ENCODE results near the gene CDH13. TPM values are rescaled to one million over a fixed set of nuclear protein-coding genes. Genes with fewer than 3 reads are reported as not detected.

The CDH13 gene
- total RNA-seq, 1 donor from 2014 or later = not detected

DNA sequence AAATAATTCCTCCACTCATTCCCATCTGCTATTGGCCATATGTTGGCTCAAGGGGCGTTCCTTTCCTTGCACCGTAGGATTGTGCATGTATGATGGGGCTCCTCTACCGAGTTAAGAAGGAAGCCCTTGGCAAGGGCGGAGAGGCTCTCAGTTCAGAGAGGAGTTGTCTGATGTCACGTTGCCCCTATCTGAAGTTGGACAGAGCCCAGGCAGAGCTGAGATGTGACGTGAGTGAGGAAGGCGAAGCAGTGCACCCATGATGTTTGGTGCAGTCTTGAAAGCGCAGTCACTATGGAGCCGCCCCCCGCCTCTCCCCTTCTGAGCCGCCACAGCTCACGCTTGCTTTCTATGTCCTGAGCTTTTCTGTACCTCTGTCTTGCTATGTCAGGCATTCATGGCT, 40.7 kb downstream of the CDH13 start:
- H3K4me1 Mint-ChIP-seq = no peaks in the 10 kb centered on the region
- H3K27me3 Mint-ChIP-seq = peaks cover 13% of the 10 kb centered on the region
- H3K9me3 Mint-ChIP-seq = peaks cover 7% of the 10 kb centered on the region
- intact Hi-C loops (cut with micrococcal nuclease) = no loop called here
- H3K36me3 Mint-ChIP-seq (ENCODE audit: low read depth) = no peaks in the 10 kb centered on the region
- no peak overlapping the region for H3K4me3 Mint-ChIP-seq
- H3K27ac Mint-ChIP-seq = no peak overlapping the region
- DNase-seq = no peak

DNA sequence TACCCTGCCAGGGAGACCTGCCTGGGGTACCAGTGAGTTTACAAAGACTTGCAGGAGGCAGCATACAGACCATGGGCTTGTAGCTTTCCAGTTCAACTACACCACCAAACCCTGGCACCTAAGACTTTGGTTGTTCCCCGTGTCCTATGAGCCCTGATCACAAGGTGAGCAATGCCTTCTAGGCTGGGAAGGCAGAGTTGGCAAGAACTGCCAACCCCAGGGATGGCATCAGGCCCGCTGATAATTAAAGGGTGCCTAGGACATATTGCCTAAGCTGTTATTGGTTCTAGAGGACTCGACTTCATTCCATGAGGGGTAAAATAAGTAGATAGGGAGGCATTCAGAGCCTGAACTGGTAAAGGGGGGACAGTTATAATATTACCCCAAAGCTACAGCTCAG, 41.3 kb downstream of the CDH13 start:
- H3K4me1 Mint-ChIP-seq = no peaks in the 10 kb centered on the region
- no peak overlapping the region for H3K27ac Mint-ChIP-seq
- H3K27me3 Mint-ChIP-seq = peaks cover 13% of the 10 kb centered on the region
- peaks cover 7% of the 10 kb centered on the region for H3K9me3 Mint-ChIP-seq
- intact Hi-C loops (cut with micrococcal nuclease) = no loop called here
- H3K4me3 Mint-ChIP-seq = no peak overlapping the region
- DNase-seq = no peak
- no peaks in the 10 kb centered on the region for H3K36me3 Mint-ChIP-seq (ENCODE audit: low read depth)

GRCh38 chr16:82671741-82672140, 45.0 kb downstream of the CDH13 start:
- intact Hi-C loops (cut with micrococcal nuclease) = loop anchor here (2.0 kb wide), 1 partner anchor 41 kb away; no protein-coding TSS in a partner anchor
- peak; percentile 75 for DNase-seq
- Mint-ChIP-seq H3K4me3 (no peak overlapping the region), H3K4me1 (no peaks in the 10 kb centered on the region), H3K36me3 (ENCODE audit: low read depth) (no peaks in the 10 kb centered on the region), H3K27ac (no peak overlapping the region), H3K27me3 (peaks cover 16% of the 10 kb centered on the region), H3K9me3 (peaks cover 3% of the 10 kb centered on the region)

GRCh38 chr16:82672676-82673075, 45.9 kb downstream of the CDH13 start:
- H3K4me3 Mint-ChIP-seq = no peak overlapping the region
- no peaks in the 10 kb centered on the region for H3K36me3 Mint-ChIP-seq (ENCODE audit: low read depth)
- no peaks in the 10 kb centered on the region for H3K4me1 Mint-ChIP-seq
- H3K9me3 Mint-ChIP-seq = no peaks in the 10 kb centered on the region
- DNase-seq = no peak
- intact Hi-C loops (cut with micrococcal nuclease) = no loop called here
- H3K27ac Mint-ChIP-seq = no peak overlapping the region
- peaks cover 16% of the 10 kb centered on the region for H3K27me3 Mint-ChIP-seq

DNA sequence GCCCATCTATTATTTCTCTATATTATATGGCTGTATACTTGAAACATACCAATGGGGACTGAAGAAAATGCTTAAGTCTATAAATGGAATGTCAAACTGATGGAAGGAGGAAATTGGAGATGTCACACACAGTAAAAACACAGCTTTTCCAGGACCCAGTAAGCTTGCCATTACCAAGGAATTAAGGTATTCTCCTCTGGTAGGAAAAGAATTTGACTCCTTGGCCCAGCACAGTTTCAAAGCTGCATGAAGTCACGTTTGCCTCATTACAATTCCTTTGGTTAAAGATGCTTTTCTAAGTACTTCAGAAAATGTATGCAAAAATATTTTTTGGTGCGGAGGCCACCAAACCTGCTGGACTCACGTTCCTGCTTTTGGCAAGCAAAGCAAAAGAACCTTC, 48.5 kb downstream of the CDH13 start:
- Mint-ChIP-seq H3K27ac (no peak overlapping the region), H3K27me3 (peaks cover 18% of the 10 kb centered on the region), H3K36me3 (ENCODE audit: low read depth) (no peaks in the 10 kb centered on the region), H3K9me3 (no peaks in the 10 kb centered on the region), H3K4me1 (no peaks in the 10 kb centered on the region), H3K4me3 (no peak overlapping the region)
- no peak for DNase-seq
- intact Hi-C loops (cut with micrococcal nuclease) = no loop called here

DNA sequence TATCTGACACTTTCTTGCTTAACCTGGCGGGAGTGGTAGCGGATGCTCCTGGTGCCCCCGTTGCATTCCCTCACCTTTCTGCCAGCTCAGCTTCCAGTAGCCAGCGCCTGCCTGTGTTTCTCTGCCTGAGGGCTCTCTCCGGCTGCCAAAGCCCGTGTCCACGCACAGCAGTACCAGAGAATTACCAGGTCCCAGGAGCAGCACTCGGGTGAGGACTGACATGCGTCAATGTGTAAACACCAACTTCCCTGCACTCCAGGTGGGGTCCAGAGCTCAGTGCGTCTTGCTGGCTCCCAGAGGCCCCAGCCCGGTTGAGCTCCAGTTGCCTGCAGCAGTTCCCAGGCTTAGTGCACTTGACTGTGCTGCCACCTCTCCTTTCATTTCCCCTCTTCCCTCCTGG, 54.8 kb downstream of the CDH13 start:
- Mint-ChIP-seq H3K4me3 (no peak overlapping the region), H3K4me1 (no peaks in the 10 kb centered on the region), H3K27ac (no peak overlapping the region), H3K27me3 (peaks cover 12% of the 10 kb centered on the region), H3K9me3 (no peaks in the 10 kb centered on the region), H3K36me3 (ENCODE audit: low read depth) (no peaks in the 10 kb centered on the region)
- no peak for DNase-seq
- intact Hi-C loops (cut with micrococcal nuclease) = no loop called here

- intact Hi-C loops (cut with micrococcal nuclease) = no loop called here
- Mint-ChIP-seq H3K4me1 (no peaks in the 10 kb centered on the region), H3K27ac (no peak overlapping the region)
Observed at GRCh38 chr16:82682767-82683166, 56.0 kb downstream of the CDH13 start.

GRCh38 chr16:82684256-82684655, 57.5 kb downstream of the CDH13 start:
- H3K36me3 Mint-ChIP-seq (ENCODE audit: low read depth) = no peaks in the 10 kb centered on the region
- no peak overlapping the region for H3K4me3 Mint-ChIP-seq
- intact Hi-C loops (cut with micrococcal nuclease) = no loop called here
- no peak for DNase-seq
- no peak overlapping the region for H3K27ac Mint-ChIP-seq
- H3K4me1 Mint-ChIP-seq = no peaks in the 10 kb centered on the region
- peaks cover 8% of the 10 kb centered on the region for H3K27me3 Mint-ChIP-seq
- no peaks in the 10 kb centered on the region for H3K9me3 Mint-ChIP-seq

More at GRCh38 chr16:82682767-82683166, 56.0 kb downstream of the CDH13 start:
- H3K36me3 Mint-ChIP-seq (ENCODE audit: low read depth) = no peaks in the 10 kb centered on the region
- no peaks in the 10 kb centered on the region for H3K9me3 Mint-ChIP-seq
- H3K4me3 Mint-ChIP-seq = no peak overlapping the region
- H3K27me3 Mint-ChIP-seq = peaks cover 8% of the 10 kb centered on the region
- DNase-seq = no peak

DNA sequence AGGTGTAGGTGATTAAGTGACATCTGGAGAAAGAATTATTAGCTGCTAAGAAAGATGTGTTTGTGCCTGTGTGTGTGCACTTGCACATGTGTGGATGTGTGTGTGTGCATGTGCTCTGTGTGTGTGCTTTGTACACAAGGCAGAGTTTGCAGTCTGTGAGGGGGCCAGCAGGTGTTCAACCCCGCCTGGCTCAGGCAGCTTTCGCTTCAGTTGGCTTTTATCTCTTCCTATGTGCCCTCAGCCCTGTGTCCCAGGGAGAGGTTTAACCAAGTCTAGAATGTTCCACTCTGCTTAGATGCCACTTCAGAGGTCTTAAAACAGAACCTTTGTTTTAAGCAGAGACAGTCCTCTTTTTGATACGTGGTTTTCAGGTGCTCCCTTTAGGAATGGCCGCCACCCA, 58.8 kb downstream of the CDH13 start:
- no peak overlapping the region for H3K27ac Mint-ChIP-seq

DNA sequence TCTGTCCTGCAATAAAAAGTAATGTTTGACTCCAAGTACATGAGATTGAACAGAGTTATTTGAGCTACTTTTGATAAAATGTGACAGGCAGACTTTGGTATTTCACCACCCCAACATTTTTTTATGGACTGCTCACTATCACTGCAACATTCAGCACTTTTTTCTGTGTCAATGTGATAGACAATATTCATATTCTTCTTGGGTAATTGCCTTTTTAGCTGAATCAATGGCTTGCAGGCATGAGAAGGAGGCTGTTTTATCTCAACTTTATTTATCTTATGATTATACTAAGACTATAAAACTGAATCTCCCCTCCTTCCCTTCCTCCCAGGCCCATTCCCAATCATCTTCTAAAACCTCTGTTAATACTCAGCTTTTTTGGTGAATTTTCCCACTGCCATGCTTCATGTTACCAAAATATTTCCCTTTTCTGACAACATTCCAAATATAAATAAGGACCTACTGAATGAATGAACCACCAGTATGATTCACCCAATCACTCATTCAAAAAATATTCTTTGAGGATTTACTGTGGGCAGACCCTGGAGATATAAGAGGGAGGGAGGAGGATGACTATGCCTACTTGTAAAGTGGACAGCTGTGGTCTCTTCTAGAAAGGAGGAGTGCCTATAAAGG, 67.6 kb downstream of the CDH13 start:
- Mint-ChIP-seq H3K27ac (no peak overlapping the region), H3K27me3 (peaks cover 8% of the 10 kb centered on the region), H3K4me1 (no peaks in the 10 kb centered on the region), H3K36me3 (ENCODE audit: low read depth) (no peaks in the 10 kb centered on the region), H3K9me3 (peaks cover 7% of the 10 kb centered on the region), H3K4me3 (no peak overlapping the region)
- intact Hi-C loops (cut with micrococcal nuclease) = no loop called here
- no peak for DNase-seq

More for the DNA sequence above, 58.8 kb downstream of the CDH13 start:
- Mint-ChIP-seq H3K4me1 (no peaks in the 10 kb centered on the region), H3K36me3 (ENCODE audit: low read depth) (no peaks in the 10 kb centered on the region), H3K4me3 (no peak overlapping the region), H3K9me3 (no peaks in the 10 kb centered on the region), H3K27me3 (peaks cover 8% of the 10 kb centered on the region)
- intact Hi-C loops (cut with micrococcal nuclease) = no loop called here
- no peak for DNase-seq

DNA sequence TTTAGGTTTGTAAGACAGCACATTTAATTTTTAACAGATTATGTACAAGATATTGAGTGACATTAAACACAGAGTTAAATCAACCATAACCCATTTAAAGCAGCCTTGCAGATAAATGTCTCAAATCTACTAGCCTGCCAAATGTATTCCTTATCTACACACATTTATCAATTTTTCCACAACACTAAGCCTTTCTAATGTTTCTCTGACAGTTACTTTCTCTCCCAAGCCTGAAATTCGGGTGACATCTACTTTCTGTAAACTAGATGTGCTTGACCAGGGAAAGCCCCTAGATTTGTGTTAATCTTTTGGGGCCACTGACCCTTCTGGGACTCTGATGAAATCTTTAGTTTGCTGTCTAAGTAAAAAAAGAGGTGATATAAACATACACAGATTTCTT, 69.0 kb downstream of the CDH13 start:
- DNase-seq = no peak
- Mint-ChIP-seq H3K4me3 (no peak overlapping the region), H3K27ac (no peak overlapping the region), H3K9me3 (peaks cover 7% of the 10 kb centered on the region), H3K27me3 (peaks cover 8% of the 10 kb centered on the region), H3K4me1 (peaks cover 6% of the 10 kb centered on the region), H3K36me3 (ENCODE audit: low read depth) (no peaks in the 10 kb centered on the region)
- intact Hi-C loops (cut with micrococcal nuclease) = no loop called here

DNA sequence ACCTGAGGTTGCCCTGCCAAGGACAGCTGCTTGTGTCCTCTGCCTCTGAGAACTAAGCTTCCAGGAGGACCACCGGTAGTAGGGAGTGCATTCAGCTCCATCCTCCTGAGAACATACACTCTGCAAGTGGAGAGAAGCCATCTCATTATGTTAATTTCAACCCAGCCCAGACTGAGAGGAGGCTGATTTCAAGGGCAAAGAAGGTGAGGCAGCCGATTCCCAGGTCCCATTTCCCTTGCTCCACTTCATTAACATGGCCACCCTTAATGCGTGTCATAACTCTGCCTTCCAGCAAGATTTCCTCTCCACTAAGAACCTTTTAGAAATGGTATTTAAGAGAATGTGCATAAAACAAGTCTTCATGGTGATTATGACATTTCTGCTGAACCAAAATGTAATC, 72.5 kb downstream of the CDH13 start:
- Mint-ChIP-seq H3K36me3 (ENCODE audit: low read depth) (no peaks in the 10 kb centered on the region), H3K4me1 (peaks cover 17% of the 10 kb centered on the region), H3K4me3 (no peak overlapping the region), H3K9me3 (peaks cover 7% of the 10 kb centered on the region), H3K27ac (no peak overlapping the region), H3K27me3 (peaks cover 8% of the 10 kb centered on the region)
- DNase-seq = no peak
- intact Hi-C loops (cut with micrococcal nuclease) = no loop called here

GRCh38 chr16:82699711-82700495, 73.1 kb downstream of the CDH13 start:
- Mint-ChIP-seq H3K4me3 (no peak overlapping the region), H3K9me3 (peaks cover 7% of the 10 kb centered on the region), H3K4me1 (peaks cover 17% of the 10 kb centered on the region), H3K27me3 (peaks cover 3% of the 10 kb centered on the region), H3K27ac (no peak overlapping the region), H3K36me3 (ENCODE audit: low read depth) (no peaks in the 10 kb centered on the region)
- intact Hi-C loops (cut with micrococcal nuclease) = loop anchor here (2.0 kb wide), 1 partner anchor 47 kb away; no protein-coding TSS in a partner anchor
- no peak for DNase-seq

- peaks cover 7% of the 10 kb centered on the region for H3K9me3 Mint-ChIP-seq
- H3K4me3 Mint-ChIP-seq = peak overlapping the region; percentile 33
Observed at GRCh38 chr16:82700541-82701235, 73.9 kb downstream of the CDH13 start.

More at GRCh38 chr16:82700541-82701235, 73.9 kb downstream of the CDH13 start:
- Mint-ChIP-seq H3K36me3 (ENCODE audit: low read depth) (no peaks in the 10 kb centered on the region), H3K27me3 (no peaks in the 10 kb centered on the region), H3K4me1 (peaks cover 17% of the 10 kb centered on the region), H3K27ac (peak overlapping the region; percentile 53)
- intact Hi-C loops (cut with micrococcal nuclease) = loop anchor here (2.0 kb wide), 1 partner anchor 48 kb away; no protein-coding TSS in a partner anchor
- DNase-seq = no peak
